Measurements from ENCODE around the gene PDPK1. TPM values are rescaled to one million over a fixed set of nuclear protein-coding genes. Genes with fewer than 3 reads are reported as not detected.

PDPK1 gene
- total RNA-seq, 4 donors from 2014 or later: 39.6 to 96.9 (median 69.5) TPM

- no peaks in the 10 kb centered on the region for H3K4me1 ChIP-seq
- DNase-seq: no peak
- H3K27ac ChIP-seq: no peak overlapping the region
- 98% methylated on average over 16 of the region's 16 CpGs; no CpG with 5 or more reads in 1 of the 2 donors for WGBS, 2 donors (ENCODE audit: low coverage in 1 of 2)
- H3K9me3 ChIP-seq: no peaks in the 10 kb centered on the region
- no peaks in the 10 kb centered on the region for H3K27me3 ChIP-seq
- no peak overlapping the region for H3K4me3 ChIP-seq
- TF ChIP-seq POLR2A (IDR thresholded peaks at IDR 0.05) (no peak), EP300 (IDR thresholded peaks at IDR 0.05; ENCODE audit: low read depth) (no peak), CTCF (IDR thresholded peaks at IDR 0.05) (no peak), POLR2AphosphoS5 (IDR thresholded peaks at IDR 0.05) (no peak)
- peaks cover 0 to 49% (median 23%) of the 10 kb centered on the region in 4 donors for H3K36me3 ChIP-seq
- in situ Hi-C loops (cut with MboI; ENCODE audit: low pct_ligation_motif_present in 1 of 4, low pct_unique_long_range_greater_than_20kb in 1 of 4, low sequenced_read_pairs in 3 of 4) (loop anchor here in 1 of 4 donors (25.0 kb wide), 1 partner anchor 155 kb away; the partner anchor contains the start of gene CCNF), intact Hi-C loops (cut with DNase I; ENCODE audit: low total_unique reads) (no loop called here)
These were observed 55.0 kb downstream of the PDPK1 start for GRCh38 chr16:2592786-2593185.

GRCh38 chr16:2595393-2596205 lies 57.8 kb downstream of the PDPK1 start:
- Histone ChIP-seq H3K27ac (no peak overlapping the region), H3K27me3 (no peaks in the 10 kb centered on the region), H3K36me3 (peaks cover 0 to 33% (median 16%) of the 10 kb centered on the region in 4 donors), H3K4me3 (no peak overlapping the region), H3K4me1 (no peaks in the 10 kb centered on the region), H3K9me3 (no peaks in the 10 kb centered on the region)
- intact Hi-C loops (cut with DNase I; ENCODE audit: low total_unique reads): no loop called here
- TF ChIP-seq POLR2AphosphoS5 (IDR thresholded peaks at IDR 0.05) (no peak), CTCF (IDR thresholded peaks at IDR 0.05) (no peak), POLR2A (IDR thresholded peaks at IDR 0.05) (no peak), EP300 (IDR thresholded peaks at IDR 0.05; ENCODE audit: low read depth) (no peak)
- no peak for DNase-seq
- WGBS, 2 donors (ENCODE audit: low coverage in 1 of 2): 88 to 100% methylated on average over 3 to 27 of the region's 27 CpGs
- in situ Hi-C loops (cut with MboI; ENCODE audit: low pct_ligation_motif_present in 1 of 4, low pct_unique_long_range_greater_than_20kb in 1 of 4, low sequenced_read_pairs in 3 of 4): loop anchor here in 1 of 4 donors (25.0 kb wide), 1 partner anchor 158 kb away; the partner anchor contains the start of gene CCNF

- in situ Hi-C loops (cut with MboI; ENCODE audit: low pct_ligation_motif_present in 1 of 4, low pct_unique_long_range_greater_than_20kb in 1 of 4, low sequenced_read_pairs in 3 of 4) (loop anchor here in 1 of 4 donors (25.0 kb wide), 1 partner anchor 160 kb away; the partner anchor contains the start of gene CCNF), intact Hi-C loops (cut with DNase I; ENCODE audit: low total_unique reads) (no loop called here)
- H3K27me3 ChIP-seq: no peaks in the 10 kb centered on the region
- no peak for DNase-seq
- no peak overlapping the region for H3K27ac ChIP-seq
- peaks cover 0 to 31% (median 15%) of the 10 kb centered on the region in 4 donors for H3K36me3 ChIP-seq
- no peaks in the 10 kb centered on the region for H3K9me3 ChIP-seq
- TF ChIP-seq EP300 (IDR thresholded peaks at IDR 0.05; ENCODE audit: low read depth) (no peak), POLR2AphosphoS5 (IDR thresholded peaks at IDR 0.05) (no peak), CTCF (IDR thresholded peaks at IDR 0.05) (no peak), POLR2A (IDR thresholded peaks at IDR 0.05) (no peak)
- WGBS, 2 donors (ENCODE audit: low coverage in 1 of 2): 82 to 90% methylated on average over 2 to 24 of the region's 24 CpGs
- no peak overlapping the region for H3K4me3 ChIP-seq
- no peaks in the 10 kb centered on the region for H3K4me1 ChIP-seq
These were observed 59.1 kb downstream of the PDPK1 start for GRCh38 chr16:2596747-2597559.

DNA sequence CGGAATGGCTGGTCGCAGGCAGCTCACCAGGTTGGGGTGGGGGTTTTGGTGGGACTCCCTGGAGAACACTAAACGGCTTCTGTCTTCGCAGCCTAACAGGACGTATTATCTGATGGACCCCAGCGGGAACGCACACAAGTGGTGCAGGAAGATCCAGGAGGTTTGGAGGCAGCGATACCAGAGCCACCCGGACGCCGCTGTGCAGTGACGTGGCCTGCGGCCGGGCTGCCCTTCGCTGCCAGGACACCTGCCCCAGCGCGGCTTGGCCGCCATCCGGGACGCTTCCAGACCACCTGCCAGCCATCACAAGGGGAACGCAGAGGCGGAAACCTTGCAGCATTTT lies 59.7 kb downstream of the PDPK1 start:
- in situ Hi-C loops (cut with MboI; ENCODE audit: low pct_ligation_motif_present in 1 of 4, low pct_unique_long_range_greater_than_20kb in 1 of 4, low sequenced_read_pairs in 3 of 4): loop anchor here in 1 of 4 donors (25.0 kb wide), 1 partner anchor 160 kb away; the partner anchor contains the start of gene CCNF

More for the DNA sequence above, 59.7 kb downstream of the PDPK1 start:
- Histone ChIP-seq H3K9me3 (no peaks in the 10 kb centered on the region), H3K4me3 (no peak overlapping the region), H3K36me3 (peaks cover 0 to 31% (median 14%) of the 10 kb centered on the region in 4 donors), H3K4me1 (peaks cover 0 to 3% (median under 1%) of the 10 kb centered on the region in 4 donors), H3K27me3 (no peaks in the 10 kb centered on the region), H3K27ac (no peak overlapping the region)
- intact Hi-C loops (cut with DNase I; ENCODE audit: low total_unique reads): no loop called here
- DNase-seq: no peak
- TF ChIP-seq EP300 (IDR thresholded peaks at IDR 0.05; ENCODE audit: low read depth) (no peak), CTCF (IDR thresholded peaks at IDR 0.05) (no peak), POLR2A (IDR thresholded peaks at IDR 0.05) (no peak), POLR2AphosphoS5 (IDR thresholded peaks at IDR 0.05) (no peak)
- 96% methylated on average over 22 of the region's 22 CpGs; no CpG with 5 or more reads in 1 of the 2 donors for WGBS, 2 donors (ENCODE audit: low coverage in 1 of 2)
